HepG2 (cell line): Measurements from ENCODE around the gene IRGM. TPM values are rescaled to one million over a fixed set of nuclear protein-coding genes. Genes with fewer than 3 reads are reported as not detected.

Experiments
- ATAC-seq: fragments of 200-7000 bp; cut with Tn5 transposase; 3 replicates; pipeline ENCODE4 v1.9.1; 2020; ENCODE audit warnings: mild to moderate bottlenecking, moderate library complexity
- BruUV-seq: library from RNA; stranded (reverse); fragments of 400-500 nt; replicated peaks from 2 replicates; lab custom pipeline; 2021; lab: Mats Ljungman, UMichigan
- CTCF ChIA-PET: fragments of 300-600 bp; formaldehyde crosslinking; extraction: SDS; loops from one replicate; lab custom pipeline; 2021; ENCODE audit warnings: low total read pairs, inconsistent platforms, low intra/inter-chr PET ratio; lab: Yijun Ruan, JAX
- POLR2A ChIA-PET: fragments of 350-600 bp; sonication (Branson Sonifier 250); formaldehyde crosslinking; loops from one replicate; lab custom pipeline; 2020; ENCODE audit warnings: antibody characterized with exemption, inconsistent platforms; lab: Yijun Ruan, JAX
- DNase-seq: peaks from one replicate; pipeline ENCODE4 v3.0.0-alpha.2; 2015; ENCODE audit warnings: low spot score
- FAIRE-seq: peaks from 3 replicates; lab custom pipeline; 2011; peaks lifted over from hg19 to GRCh38; lab: Jason Lieb, UNC
- H2AFZ ChIP-seq: one replicate; pipeline ENCODE4 v1.6.1; 2011; ENCODE audit warnings: low read length, inconsistent platforms
- H3K27ac ChIP-seq: fragments of 300-600 bp; 3 replicates; pipeline ENCODE4 v1.8.0; 2011; ENCODE audit warnings: mixed run types, mild to moderate bottlenecking, mixed read lengths, low read length, inconsistent platforms; ENCODE audit not compliant: insufficient read depth; ENCODE audit errors: extremely low read length
- H3K27me3 ChIP-seq, 2 experiments: fragments of 200-600 bp in 1 of 2; 2 replicates in 1 of 2; 3 replicates in 1 of 2; pipeline versions ENCODE4 v1.6.0 to v1.8.0; 2011; ENCODE audit warnings: low read length in 2 of 2, mild to moderate bottlenecking in 2 of 2, moderate library complexity in 2 of 2, inconsistent platforms in 1 of 2; ENCODE audit not compliant: insufficient read depth in 2 of 2, control insufficient read depth in 1 of 2
- H3K36me3 ChIP-seq, 2 experiments: fragments of 200-600 bp in 1 of 2; replicated peaks in 1 of 2; 2 replicates in 1 of 2; 3 replicates in 1 of 2; pipeline versions ENCODE4 v1.5.1 to v1.8.0; 2011; ENCODE audit warnings: low read length in 2 of 2, inconsistent platforms in 1 of 2; ENCODE audit not compliant: insufficient read depth in 2 of 2, control insufficient read depth in 1 of 2
- H3K4me1 ChIP-seq: 2 replicates; pipeline ENCODE4 v1.5.1; 2012; ENCODE audit warnings: low read length, inconsistent platforms; ENCODE audit not compliant: insufficient read depth
- H3K4me2 ChIP-seq: 2 replicates; pipeline ENCODE4 v1.6.0; 2011; ENCODE audit warnings: low read depth, low read length, inconsistent platforms
- H3K4me3 ChIP-seq, 3 experiments: fragments of 200-600 bp in 1 of 3; sonication (generic), shearing (Covaris generic) in 1 of 3; replicated peaks in 1 of 3; 2 replicates each; pipeline ENCODE4 v1.5.1; 2011 to 2016; ENCODE audit warnings: low read length in 3 of 3, inconsistent platforms in 2 of 3, low read depth in 2 of 3, mild to moderate bottlenecking in 2 of 3, control low read depth in 1 of 3, mixed read lengths in 1 of 3; ENCODE audit not compliant: insufficient read depth in 1 of 3
- H3K79me2 ChIP-seq: one replicate; pipeline ENCODE4 v1.6.1; 2011; ENCODE audit warnings: low read length, inconsistent platforms; ENCODE audit not compliant: insufficient read depth
- H3K9ac ChIP-seq: 2 replicates; pipeline ENCODE4 v1.6.0; 2011; ENCODE audit warnings: mild to moderate bottlenecking, low read depth, low read length, inconsistent platforms; ENCODE audit not compliant: insufficient read depth
- H3K9me3 ChIP-seq: 2 replicates; pipeline ENCODE4 v1.5.1; 2012; ENCODE audit warnings: mild to moderate bottlenecking, low read length
- H4K20me1 ChIP-seq: 2 replicates; pipeline ENCODE4 v1.6.0; 2011; ENCODE audit warnings: inconsistent platforms, mild to moderate bottlenecking, low read length, moderate library complexity; ENCODE audit not compliant: insufficient read depth
- ATAD3A ChIP-seq: sonication (generic); formaldehyde crosslinking; IDR thresholded peaks from 2 replicates; pipeline ENCODE4 v1.4.0; 2020; ENCODE audit warnings: missing genetic modification reagents
- FOSL2 ChIP-seq: sonication (generic); formaldehyde crosslinking; IDR thresholded peaks from 2 replicates; pipeline ENCODE4 v1.4.0; 2020; ENCODE audit warnings: missing genetic modification reagents
- GFI1 ChIP-seq: sonication (generic); formaldehyde crosslinking; IDR thresholded peaks from 2 replicates; pipeline ENCODE4 v1.5.0; 2020; ENCODE audit warnings: missing genetic modification reagents, mild to moderate bottlenecking, borderline replicate concordance
- JUN ChIP-seq: sonication (generic); formaldehyde crosslinking; IDR thresholded peaks from 2 replicates; pipeline ENCODE4 v1.4.0; 2020; ENCODE audit warnings: mild to moderate bottlenecking, missing genetic modification reagents
- POLR2AphosphoS2 ChIP-seq: IDR thresholded peaks from 2 replicates; pipeline ENCODE4 v1.6.1; 2011; ENCODE audit warnings: low read depth, low read length, improper control_type of control experiment
- SP5 ChIP-seq: IDR thresholded peaks from 2 replicates; pipeline ENCODE4 v1.6.1; 2016; ENCODE audit warnings: low read depth, borderline replicate concordance
- SRY ChIP-seq: sonication (generic); formaldehyde crosslinking; IDR thresholded peaks from 2 replicates; pipeline ENCODE4 v1.8.0; 2022; ENCODE audit warnings: mild to moderate bottlenecking, missing genetic modification reagents
- TBX2 ChIP-seq: sonication (generic); formaldehyde crosslinking; IDR thresholded peaks from 2 replicates; pipeline ENCODE4 v1.5.0; 2020; ENCODE audit warnings: missing genetic modification reagents, mild to moderate bottlenecking, borderline replicate concordance
- TCF7L2 ChIP-seq: IDR thresholded peaks from 2 replicates; pipeline ENCODE4 v1.6.1; 2011; ENCODE audit warnings: mild to moderate bottlenecking, low read depth, low read length, moderate library complexity
- ZNF264 ChIP-seq: sonication (generic); formaldehyde crosslinking; IDR thresholded peaks from 2 replicates; pipeline ENCODE4 v1.4.0; 2020; ENCODE audit warnings: missing genetic modification reagents
- ZNF329 ChIP-seq: sonication (generic); formaldehyde crosslinking; IDR thresholded peaks from 2 replicates; pipeline ENCODE4 v1.9.0; 2021; ENCODE audit warnings: low read depth, mild to moderate bottlenecking, missing genetic modification reagents
- ZNF703 ChIP-seq: sonication (generic); formaldehyde crosslinking; IDR thresholded peaks from 2 replicates; pipeline ENCODE4 v1.5.1; 2020; ENCODE audit warnings: missing genetic modification reagents, mild to moderate bottlenecking, moderate library complexity, borderline replicate concordance
- WGBS: methylation state at CpG from one replicate; pipeline ENCODE4 v1.1.6; 2017; ENCODE audit warnings: low lambda C conversion rate; 5-methylcytosine and 5-hydroxymethylcytosine counted together
- in situ Hi-C: cut with HindIII; loops from 2 replicates; pipeline ENCODE4 v1.10.0; 2017; ENCODE audit warnings: low pct_unique_long_range_greater_than_20kb; ENCODE audit not compliant: extremely low pct_ligation_motif_present
- intact Hi-C: fragments of 100-400 bp; cut with micrococcal nuclease; formaldehyde crosslinking; loops from one replicate; pipeline ENCODE4 v1.10.0; 2022; ENCODE audit not compliant: unreplicated experiment
- polyA plus RNA-seq, 8 experiments: library from polyadenylated mRNA; depleted of rRNA in 3 of 8; stranded (reverse) in 7 of 8; unstranded in 1 of 8; fragments of >200 nt; fragmentation: Illumina TruSeq in 4 of 8; extraction: Trizol in 4 of 8; gene quantifications; 2 replicates each; pipeline versions ENCODE4 v1.2.1 to v1.2.3, GENCODE V29; 2011 to 2016; ENCODE audit warnings: low read depth in 4 of 8, missing spikeins in 1 of 8, mixed read lengths in 1 of 8; ENCODE audit not compliant: insufficient read depth in 1 of 8
- total RNA-seq, 5 experiments: library from RNA; depleted of rRNA; stranded (reverse); fragments of >200 nt; fragmentation: Illumina TruSeq; extraction: Trizol; gene quantifications; 2 replicates each; pipeline ENCODE4 v1.2.3, GENCODE V29; 2016; ENCODE audit warnings: low read depth in 1 of 5
- TF ChIP-seq, protein P1 (sequence below): sonication (generic); formaldehyde crosslinking; IDR thresholded peaks from 2 replicates; pipeline ENCODE4 v1.4.0; 2020; ENCODE audit warnings: mild to moderate bottlenecking, missing genetic modification reagents
- TF ChIP-seq, protein P2 (sequence below): sonication (generic); formaldehyde crosslinking; IDR thresholded peaks from 2 replicates; pipeline ENCODE4 v1.8.1; 2023; ENCODE audit warnings: missing genetic modification reagents, inconsistent platforms, borderline replicate concordance
- TF ChIP-seq, protein P3 (sequence below): sonication (generic); formaldehyde crosslinking; IDR thresholded peaks from 2 replicates; pipeline ENCODE4 v1.8.0; 2022; ENCODE audit warnings: missing genetic modification reagents, mild to moderate bottlenecking, inconsistent platforms, borderline replicate concordance
- TF ChIP-seq, protein P4 (sequence below): IDR thresholded peaks from 2 replicates; pipeline ENCODE4 v1.6.1; 2016
- TF ChIP-seq, protein P5 (sequence below): sonication (generic); formaldehyde crosslinking; IDR thresholded peaks from 2 replicates; pipeline ENCODE4 v1.4.0; 2020; ENCODE audit warnings: missing genetic modification reagents

IRGM gene
- total and polyA plus RNA-seq, 2 of the 13 experiments (the other 11 are each of a cell fraction or from before 2014, with no cell fraction given), result not detected

DNA sequence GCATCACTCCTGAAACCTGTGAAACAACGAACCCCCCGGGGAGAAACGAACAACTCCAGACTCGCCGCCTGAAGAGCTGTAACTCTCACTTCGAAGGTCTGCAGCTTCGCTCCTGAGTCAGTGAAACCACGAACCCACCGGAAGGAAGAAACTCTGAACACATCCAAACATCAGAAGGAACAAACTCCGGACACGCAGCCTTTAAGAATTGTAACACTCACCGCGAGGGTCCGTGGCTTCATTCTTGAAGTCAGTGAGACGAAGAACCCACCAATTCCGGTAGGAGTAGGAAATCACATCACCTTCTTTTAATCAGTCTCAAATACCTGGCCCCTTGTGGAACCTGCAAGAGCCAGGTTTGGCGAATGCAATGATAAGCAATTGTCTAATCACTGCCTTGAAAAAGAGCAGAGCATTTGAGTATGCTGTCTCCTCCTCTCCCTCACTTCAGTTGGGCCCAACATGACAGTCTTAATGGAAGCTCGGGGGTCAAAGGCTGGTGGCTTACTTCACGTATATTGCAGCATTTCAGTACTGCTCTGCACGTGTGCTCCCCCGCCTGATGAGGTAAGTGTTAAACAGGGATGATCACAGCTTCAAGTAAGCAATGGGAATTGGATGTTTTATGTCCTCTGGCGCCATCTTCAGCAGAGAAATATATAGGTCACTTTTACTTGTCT, 473 bp downstream of the IRGM start:
- ChIA-PET CTCF (interaction anchor here (1.9 to 3.3 kb wide), 3 partner anchors 46 to 286 kb away, joined by 5 to 23 read pairs (median 16); no protein-coding TSS in a partner anchor), POLR2A (interaction anchor here (1.5 kb wide), 1 partner anchor 146 kb away, joined by 4 read pairs; the partner anchor contains the start of gene RBM22)
- no peaks in the 10 kb centered on the region for H3K79me2 ChIP-seq
- in situ Hi-C loops (loop anchor here (5.0 kb wide), 2 partner anchors 44 to 284 kb away; no protein-coding TSS in a partner anchor), intact Hi-C loops (loop anchor here (1.0 to 5.0 kb wide), 3 partner anchors 45 to 285 kb away; no protein-coding TSS in a partner anchor)
- no peak overlapping the region for H2AFZ ChIP-seq
- BruUV-seq, result no TSS peak
- no peaks in the 10 kb centered on the region for H3K36me3 ChIP-seq
- H3K9ac ChIP-seq, result no peak overlapping the region
- H3K9me3 ChIP-seq, result no peaks in the 10 kb centered on the region
- no peak overlapping the region for H3K4me2 ChIP-seq
- no peak overlapping the region for H3K27ac ChIP-seq
- FAIRE-seq, result peak; percentile 77
- 64% methylated on average over 22 of the region's 22 CpGs for WGBS
- peak; percentile 78 for DNase-seq
- ATAC-seq, result peak; percentile 93
- H4K20me1 ChIP-seq, result no peaks in the 10 kb centered on the region
- no peaks in the 10 kb centered on the region for H3K4me1 ChIP-seq
- peaks cover 0 to 10% of the 10 kb centered on the region in 2 experiments; a peak in 1 of 5 replicates for H3K27me3 ChIP-seq
- H3K4me3 ChIP-seq, result no peak overlapping the region
- no peak for TF ChIP-seq GFI1 (CRISPR knock-in tag)
- TF ChIP-seq, protein P1, sequence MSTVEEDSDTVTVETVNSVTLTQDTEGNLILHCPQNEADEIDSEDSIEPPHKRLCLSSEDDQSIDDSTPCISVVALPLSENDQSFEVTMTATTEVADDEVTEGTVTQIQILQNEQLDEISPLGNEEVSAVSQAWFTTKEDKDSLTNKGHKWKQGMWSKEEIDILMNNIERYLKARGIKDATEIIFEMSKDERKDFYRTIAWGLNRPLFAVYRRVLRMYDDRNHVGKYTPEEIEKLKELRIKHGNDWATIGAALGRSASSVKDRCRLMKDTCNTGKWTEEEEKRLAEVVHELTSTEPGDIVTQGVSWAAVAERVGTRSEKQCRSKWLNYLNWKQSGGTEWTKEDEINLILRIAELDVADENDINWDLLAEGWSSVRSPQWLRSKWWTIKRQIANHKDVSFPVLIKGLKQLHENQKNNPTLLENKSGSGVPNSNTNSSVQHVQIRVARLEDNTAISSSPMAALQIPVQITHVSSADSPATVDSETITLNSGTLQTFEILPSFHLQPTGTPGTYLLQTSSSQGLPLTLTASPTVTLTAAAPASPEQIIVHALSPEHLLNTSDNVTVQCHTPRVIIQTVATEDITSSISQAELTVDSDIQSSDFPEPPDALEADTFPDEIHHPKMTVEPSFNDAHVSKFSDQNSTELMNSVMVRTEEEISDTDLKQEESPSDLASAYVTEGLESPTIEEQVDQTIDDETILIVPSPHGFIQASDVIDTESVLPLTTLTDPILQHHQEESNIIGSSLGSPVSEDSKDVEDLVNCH (CRISPR knock-in tag), result no peak
- TF ChIP-seq SRY (CRISPR knock-in tag), result no peak
- no peak for TF ChIP-seq ZNF329
- no peak for TF ChIP-seq SP5
- TF ChIP-seq, protein P2, sequence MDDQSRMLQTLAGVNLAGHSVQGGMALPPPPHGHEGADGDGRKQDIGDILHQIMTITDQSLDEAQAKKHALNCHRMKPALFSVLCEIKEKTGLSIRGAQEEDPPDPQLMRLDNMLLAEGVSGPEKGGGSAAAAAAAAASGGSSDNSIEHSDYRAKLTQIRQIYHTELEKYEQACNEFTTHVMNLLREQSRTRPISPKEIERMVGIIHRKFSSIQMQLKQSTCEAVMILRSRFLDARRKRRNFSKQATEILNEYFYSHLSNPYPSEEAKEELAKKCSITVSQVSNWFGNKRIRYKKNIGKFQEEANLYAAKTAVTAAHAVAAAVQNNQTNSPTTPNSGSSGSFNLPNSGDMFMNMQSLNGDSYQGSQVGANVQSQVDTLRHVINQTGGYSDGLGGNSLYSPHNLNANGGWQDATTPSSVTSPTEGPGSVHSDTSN (CRISPR knock-in tag), result no peak
- no peak for TF ChIP-seq POLR2AphosphoS2
- no peak for TF ChIP-seq ATAD3A (CRISPR knock-in tag)
- TF ChIP-seq, protein P3, sequence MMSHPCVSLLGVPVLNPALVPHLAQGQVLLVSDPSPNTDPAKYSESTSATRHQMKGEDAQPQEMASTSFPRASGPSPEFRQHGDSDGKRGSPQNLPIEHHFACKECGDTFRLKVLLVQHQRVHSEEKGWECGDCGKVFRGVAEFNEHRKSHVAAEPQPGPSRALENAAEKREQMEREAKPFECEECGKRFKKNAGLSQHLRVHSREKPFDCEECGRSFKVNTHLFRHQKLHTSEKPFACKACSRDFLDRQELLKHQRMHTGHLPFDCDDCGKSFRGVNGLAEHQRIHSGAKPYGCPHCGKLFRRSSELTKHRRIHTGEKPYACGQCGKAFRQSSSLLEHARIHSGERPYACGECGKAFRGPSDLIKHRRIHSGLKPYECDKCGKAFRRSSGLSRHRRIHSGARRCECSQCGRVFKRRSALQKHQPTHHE (CRISPR knock-in tag), result no peak
- TF ChIP-seq, protein P4, sequence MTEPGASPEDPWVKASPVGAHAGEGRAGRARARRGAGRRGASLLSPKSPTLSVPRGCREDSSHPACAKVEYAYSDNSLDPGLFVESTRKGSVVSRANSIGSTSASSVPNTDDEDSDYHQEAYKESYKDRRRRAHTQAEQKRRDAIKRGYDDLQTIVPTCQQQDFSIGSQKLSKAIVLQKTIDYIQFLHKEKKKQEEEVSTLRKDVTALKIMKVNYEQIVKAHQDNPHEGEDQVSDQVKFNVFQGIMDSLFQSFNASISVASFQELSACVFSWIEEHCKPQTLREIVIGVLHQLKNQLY (CRISPR knock-in tag), result no peak
- TF ChIP-seq FOSL2 (CRISPR knock-in tag), result 0 out of 2 replicates have a peak, but pooled peaks have one; percentile 17
- TF ChIP-seq JUN (CRISPR knock-in tag), result peak; percentile 75; the same call in 1 of the 2 replicates
- peak; percentile 56; the same call in 1 of the 2 replicates for TF ChIP-seq TBX2 (CRISPR knock-in tag)
- no peak for TF ChIP-seq ZNF264 (CRISPR knock-in tag)
- TF ChIP-seq ZNF703 (CRISPR knock-in tag), result no peak
- no peak for TF ChIP-seq TCF7L2
- TF ChIP-seq, protein P5, sequence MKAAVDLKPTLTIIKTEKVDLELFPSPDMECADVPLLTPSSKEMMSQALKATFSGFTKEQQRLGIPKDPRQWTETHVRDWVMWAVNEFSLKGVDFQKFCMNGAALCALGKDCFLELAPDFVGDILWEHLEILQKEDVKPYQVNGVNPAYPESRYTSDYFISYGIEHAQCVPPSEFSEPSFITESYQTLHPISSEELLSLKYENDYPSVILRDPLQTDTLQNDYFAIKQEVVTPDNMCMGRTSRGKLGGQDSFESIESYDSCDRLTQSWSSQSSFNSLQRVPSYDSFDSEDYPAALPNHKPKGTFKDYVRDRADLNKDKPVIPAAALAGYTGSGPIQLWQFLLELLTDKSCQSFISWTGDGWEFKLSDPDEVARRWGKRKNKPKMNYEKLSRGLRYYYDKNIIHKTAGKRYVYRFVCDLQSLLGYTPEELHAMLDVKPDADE (CRISPR knock-in tag), result no peak
